ENCODE results near the gene VWF.

- TF ChIP-seq FOXK2 (IDR thresholded peaks at IDR 0.05): no peak
- TF ChIP-seq PKNOX1 (IDR thresholded peaks at IDR 0.05): no peak
- TF ChIP-seq FOXM1 (IDR thresholded peaks at IDR 0.05; ENCODE audit: borderline replicate concordance): no peak
- no peak for TF ChIP-seq SP1 (IDR thresholded peaks at IDR 0.05)
- TF ChIP-seq FOXA1 (IDR thresholded peaks at IDR 0.05): no peak
- no peak for TF ChIP-seq HDGF (IDR thresholded peaks at IDR 0.05; ENCODE audit: borderline replicate concordance)
- TF ChIP-seq TARDBP (IDR thresholded peaks at IDR 0.05): no peak
- TF ChIP-seq ARNT (IDR thresholded peaks at IDR 0.05): no peak
- TF ChIP-seq NFRKB (IDR thresholded peaks at IDR 0.05): no peak
- TF ChIP-seq BHLHE40 (IDR thresholded peaks at IDR 0.05; ENCODE audit: borderline replicate concordance): no peak
- TF ChIP-seq ZNF384 (IDR thresholded peaks at IDR 0.05): no peak
- no peak for TF ChIP-seq CTBP1 (IDR thresholded peaks at IDR 0.05; ENCODE audit: borderline replicate concordance)
- TF ChIP-seq ELF4 (IDR thresholded peaks at IDR 0.05): no peak
- no peak for TF ChIP-seq SUZ12 (IDR thresholded peaks at IDR 0.05)
Measured at GRCh38 chr12:5973461-5974115, 150.9 kb downstream of the VWF start.

Measured in HEK293T (cell line).